ENCODE data around the gene CYSRT1. TPM values are rescaled to one million over a fixed set of nuclear protein-coding genes. Genes with fewer than 3 reads are reported as not detected.
"Not testable (repeated sequence)": the region's sequence is repeated elsewhere in the genome, so short reads cannot be mapped to it uniquely, and the experiment has no call there.

Gene CYSRT1
- total RNA-seq, 1 donor from 2014 or later: 1.4 TPM

DNA sequence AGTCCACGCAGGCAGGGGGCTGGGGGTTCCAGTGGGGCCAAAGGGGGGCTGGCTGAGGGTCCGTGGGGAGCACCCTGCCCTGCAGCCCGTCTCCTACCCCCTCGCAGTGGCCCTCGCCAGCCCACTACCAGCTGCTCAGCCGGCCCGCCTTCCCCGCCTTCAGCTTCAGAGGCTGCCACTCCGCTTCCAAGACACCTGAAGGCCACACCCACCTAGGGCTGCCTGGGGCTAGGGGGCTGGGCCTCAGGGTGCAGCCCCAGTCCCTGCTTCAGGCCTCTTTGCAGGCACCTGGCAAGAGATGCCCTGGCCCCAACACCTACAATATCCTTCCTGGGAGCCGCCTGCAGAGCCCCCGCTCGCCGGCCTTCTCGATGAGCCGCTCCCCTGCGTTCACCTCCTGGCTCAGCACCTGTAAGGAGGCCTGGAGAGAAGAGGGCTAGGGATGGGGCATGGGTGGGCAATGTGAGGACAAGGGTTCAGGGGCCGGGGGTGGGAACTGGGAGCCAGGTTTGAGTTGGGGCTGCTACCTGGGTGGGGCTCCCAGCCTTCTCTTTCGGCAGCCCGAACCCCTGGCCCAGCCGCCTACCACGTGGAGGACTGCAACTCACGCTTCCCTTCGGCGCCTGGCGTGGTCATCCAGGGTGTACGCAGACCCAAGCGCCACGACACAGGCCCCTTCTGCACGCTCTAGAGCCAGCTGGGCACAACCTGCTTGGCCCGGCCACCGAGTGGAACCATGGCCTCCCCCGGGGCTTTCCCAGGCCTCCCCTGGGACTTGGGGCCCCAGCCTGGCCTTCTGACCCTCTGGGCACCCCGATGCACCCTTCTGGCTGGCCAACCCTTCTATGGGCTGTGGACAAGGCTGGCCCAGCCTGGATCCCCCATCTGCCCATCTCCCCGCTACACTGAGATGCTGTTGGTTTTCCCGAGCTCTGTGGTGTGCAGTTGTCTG, 27.9 kb downstream of the CYSRT1 start:
- DNase-seq: no peak

DNA sequence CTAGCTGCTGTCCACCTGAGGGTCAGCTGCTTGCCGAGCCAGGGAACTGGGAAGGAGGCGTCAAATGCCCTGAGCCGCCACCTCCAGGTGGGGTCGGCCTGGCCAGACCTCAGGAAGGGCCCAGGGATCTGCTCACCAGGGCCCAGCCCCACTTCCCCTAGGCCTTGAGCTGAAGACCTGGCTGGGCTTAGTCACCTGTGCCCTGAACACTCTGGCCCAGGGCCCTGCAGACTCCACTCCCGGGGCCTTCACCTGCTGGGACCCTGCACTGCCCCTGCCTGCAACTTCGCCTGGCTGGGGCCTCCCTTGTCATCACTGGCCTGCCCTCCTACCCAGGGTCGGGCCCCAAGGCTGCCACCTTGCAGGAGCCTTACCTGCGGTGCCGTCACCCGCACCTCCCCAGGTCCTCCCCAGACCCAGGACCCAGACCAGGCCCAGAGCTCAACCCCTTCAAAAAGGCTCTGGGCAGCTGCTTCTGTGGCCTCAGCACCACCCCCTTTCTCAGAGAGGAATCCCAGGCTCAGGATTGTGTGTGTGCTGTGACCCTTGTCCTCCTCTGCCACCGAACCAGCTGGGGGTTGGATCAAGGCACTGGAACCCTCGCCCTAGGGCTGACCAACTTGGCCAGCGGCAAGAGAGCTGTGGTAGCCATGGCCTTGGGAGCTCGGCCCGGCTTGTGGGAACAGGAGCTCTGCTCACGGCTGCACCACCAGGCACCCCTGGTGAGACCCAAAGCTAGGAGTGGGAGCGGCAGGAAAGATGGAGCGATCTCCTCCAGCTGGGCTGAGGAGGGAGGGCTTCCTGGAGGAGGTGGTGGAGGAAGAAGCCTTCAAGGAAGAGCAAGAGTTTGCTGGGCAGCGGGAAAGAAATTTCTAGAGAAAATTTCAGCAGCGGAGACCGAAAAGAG, 29.0 kb downstream of the CYSRT1 start:
- DNase-seq: no peak

DNA sequence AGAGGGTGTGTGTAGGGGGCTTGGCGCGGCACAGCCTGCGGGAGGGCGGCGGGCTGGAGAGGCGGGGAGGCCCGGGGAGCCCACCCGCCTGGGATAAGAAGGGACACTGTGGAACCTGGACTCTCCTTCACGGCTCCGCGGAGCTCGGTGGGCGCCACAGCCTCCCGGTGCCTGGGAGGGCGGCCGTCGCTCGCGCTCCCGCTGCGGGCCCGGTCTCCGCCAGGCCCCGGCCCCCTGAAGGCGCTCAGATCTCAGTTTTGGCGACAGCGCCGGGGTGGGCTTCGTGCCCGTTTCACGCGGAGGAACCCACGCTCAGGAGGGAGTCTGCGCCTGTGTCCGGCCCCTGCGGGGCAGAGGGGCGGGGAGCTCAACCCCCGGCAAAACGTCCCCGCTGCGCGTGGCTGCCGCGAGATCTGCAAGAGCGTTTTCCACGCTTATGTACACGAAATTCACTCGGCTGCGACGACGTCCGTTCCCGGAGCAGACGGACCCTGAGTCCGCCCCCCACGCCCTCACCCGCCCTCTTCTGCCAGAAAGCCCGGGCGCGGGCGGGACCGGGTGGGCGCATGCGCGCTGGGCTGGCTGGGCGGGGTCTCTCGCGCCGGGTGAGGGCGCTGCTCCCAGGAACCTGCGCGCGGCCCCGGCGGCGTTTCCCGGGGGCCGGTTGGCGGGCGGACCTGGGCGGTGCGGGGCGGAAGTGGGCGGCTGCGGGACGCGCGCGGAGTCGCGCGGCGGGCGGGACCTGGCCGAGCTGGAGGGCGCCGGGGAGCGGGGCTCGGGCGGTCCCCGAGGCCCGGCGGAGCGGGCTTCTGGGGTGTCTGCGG, 29.9 kb downstream of the CYSRT1 start, which contains the start of gene NELFB:
NELFB (plus strand) TSS at position 704 of the 824 bp plus-strand sequence.
- peak; percentile 82 for DNase-seq

DNA sequence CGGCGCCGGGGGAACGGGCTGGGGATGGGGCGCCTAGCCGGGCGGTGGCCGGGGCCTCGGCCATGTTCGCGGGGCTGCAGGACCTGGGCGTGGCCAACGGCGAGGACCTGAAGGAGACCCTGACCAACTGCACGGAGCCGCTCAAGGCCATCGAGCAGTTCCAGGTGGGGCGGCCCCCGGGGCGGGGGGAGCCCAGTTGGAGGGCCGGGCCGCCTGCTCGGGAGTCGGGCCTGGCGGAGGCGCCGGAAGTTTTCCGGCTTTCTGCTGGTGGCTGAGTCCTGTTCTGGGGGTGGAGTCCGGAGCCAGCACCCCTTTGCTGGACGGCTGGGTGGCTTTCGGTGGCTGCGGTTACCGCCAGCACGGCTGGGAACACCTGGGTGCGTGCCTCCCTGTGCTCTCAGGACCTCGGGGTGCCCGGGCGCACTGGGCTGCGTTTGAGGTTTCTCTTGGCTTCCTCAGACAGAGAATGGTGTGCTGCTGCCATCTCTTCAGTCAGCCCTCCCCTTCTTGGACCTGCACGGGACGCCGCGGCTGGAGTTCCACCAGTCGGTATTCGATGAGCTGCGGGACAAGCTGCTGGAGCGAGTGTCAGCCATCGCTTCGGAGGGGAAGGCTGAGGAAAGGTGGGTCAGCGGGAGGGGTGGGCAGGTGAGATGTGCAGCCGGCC, 30.6 kb downstream of the CYSRT1 start:
- DNase-seq: no peak

DNA sequence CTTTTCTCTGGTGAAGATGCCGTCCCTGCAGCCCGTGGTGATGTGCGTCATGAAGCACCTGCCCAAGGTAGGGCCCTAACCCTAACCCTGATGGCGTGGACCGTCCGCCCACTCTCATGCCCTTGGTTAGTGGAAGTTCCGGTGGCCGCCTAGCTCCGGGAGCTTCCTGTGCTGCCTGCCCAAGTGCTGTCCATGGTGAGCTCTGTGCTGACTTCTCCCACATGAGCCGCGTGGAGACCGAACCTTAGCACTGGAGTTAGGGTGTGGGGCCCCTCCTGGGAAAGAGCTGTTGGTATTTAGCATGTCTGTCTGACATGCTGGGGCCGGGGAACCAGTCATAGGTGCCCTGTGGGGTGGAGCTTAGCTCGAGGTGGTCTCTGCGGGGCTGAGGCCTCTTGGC, 31.4 kb downstream of the CYSRT1 start:
- DNase-seq: no peak

DNA sequence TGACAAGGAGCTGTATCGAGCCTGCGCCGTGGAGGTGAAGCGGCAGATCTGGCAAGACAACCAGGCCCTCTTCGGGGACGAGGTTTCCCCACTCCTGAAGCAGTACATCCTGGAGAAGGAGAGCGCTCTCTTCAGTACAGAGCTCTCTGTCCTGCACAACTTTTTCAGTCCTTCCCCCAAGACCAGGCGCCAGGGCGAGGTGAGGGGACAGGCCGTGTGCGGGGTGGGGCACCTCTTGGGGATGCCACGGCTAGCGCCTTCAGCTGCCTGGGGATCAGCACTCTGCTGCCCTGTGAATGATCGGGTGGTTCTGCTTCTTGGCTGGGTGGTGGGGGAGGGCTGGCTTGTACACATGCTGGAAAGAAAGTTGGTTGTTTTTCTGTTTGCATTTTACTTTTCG, 31.9 kb downstream of the CYSRT1 start:
- no peak for DNase-seq

DNA sequence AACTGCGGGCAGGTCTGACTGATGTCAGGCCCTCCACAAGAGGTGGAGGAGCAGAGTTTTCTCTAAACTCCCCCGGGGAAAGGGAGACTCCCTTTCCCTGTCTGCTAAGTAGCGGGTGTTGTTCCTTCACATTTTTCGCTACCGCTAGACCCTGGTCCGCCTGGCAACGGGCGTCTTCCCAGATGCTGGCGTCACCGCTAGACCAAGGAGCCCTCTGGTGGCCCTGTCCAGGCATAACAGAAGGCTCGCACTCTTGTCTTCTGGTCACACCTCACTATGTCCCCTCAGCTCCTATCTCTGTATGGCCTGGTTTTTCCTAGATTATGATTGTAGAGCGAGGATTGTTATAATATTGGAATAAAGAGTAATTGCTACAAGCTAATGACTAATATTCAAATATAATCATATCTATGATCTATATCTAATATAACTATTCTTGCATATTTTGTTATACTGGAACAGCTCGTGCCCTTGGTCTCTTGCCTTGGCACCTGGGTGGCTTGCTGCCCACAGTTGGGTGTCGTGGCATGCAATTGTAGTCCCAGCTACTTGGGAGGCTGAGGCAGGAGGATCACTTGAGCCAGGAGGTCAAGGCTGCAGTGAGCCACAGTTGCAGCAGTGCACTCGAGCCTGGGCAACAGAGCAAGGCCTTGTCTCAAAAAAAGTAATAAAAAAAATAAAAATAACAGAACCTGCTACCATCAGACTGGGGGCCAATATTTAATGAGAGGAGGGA, 37.4 kb downstream of the CYSRT1 start:
- DNase-seq: not testable (repeated sequence)

DNA sequence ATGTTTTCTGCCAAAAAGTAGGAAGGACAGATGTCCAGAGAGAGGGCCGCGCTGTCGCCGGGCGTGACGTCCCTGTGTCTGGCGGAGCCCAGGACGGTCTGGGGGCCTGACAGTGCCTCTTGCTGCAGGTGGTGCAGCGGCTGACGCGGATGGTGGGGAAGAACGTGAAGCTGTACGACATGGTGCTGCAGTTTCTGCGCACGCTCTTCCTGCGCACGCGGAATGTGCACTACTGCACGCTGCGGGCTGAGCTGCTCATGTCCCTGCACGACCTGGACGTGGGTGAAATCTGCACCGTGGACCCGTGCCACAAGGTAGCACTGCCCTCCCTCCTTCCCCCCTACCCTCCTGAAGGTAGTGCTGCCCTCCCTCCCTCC, 37.9 kb downstream of the CYSRT1 start:
- no peak for DNase-seq

DNA sequence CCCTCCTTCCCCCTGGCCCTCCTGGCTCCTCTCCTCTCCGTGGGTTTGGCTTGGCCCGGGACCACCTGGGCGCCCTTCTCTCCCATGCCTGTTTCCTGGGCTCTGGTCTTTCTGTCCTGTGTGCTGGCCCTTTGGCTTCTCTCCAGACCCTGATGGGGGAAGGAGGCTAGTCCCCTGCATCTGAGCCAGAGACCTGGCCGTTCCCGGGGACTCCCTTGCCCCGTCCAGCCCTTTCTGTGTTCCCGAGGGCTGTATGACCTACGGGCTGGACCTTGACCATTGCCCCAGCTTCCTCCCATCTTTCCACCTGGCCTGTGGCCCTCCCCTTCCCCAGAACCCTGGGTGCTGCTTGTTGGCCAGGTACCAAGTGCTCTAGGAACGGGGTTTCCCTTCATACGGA, 38.5 kb downstream of the CYSRT1 start:
- no peak for DNase-seq

DNA sequence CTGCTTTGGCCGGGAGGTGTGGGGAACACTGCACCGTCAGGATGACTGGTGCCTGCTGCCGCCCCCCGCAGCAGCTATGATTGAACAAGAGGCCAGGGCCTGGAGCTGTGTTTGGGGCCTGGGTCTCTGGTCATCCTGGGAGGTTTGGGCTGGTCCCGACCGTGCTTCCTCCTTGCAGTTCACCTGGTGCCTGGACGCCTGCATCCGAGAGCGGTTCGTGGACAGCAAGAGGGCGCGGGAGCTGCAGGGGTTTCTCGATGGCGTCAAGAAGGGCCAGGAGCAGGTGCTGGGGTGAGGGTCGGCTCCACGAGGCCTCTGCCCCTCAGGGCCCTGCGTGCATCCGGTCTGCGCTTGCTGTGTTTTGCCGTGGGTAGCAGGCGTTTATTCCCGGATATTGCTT, 39.1 kb downstream of the CYSRT1 start:
- DNase-seq: no peak

DNA sequence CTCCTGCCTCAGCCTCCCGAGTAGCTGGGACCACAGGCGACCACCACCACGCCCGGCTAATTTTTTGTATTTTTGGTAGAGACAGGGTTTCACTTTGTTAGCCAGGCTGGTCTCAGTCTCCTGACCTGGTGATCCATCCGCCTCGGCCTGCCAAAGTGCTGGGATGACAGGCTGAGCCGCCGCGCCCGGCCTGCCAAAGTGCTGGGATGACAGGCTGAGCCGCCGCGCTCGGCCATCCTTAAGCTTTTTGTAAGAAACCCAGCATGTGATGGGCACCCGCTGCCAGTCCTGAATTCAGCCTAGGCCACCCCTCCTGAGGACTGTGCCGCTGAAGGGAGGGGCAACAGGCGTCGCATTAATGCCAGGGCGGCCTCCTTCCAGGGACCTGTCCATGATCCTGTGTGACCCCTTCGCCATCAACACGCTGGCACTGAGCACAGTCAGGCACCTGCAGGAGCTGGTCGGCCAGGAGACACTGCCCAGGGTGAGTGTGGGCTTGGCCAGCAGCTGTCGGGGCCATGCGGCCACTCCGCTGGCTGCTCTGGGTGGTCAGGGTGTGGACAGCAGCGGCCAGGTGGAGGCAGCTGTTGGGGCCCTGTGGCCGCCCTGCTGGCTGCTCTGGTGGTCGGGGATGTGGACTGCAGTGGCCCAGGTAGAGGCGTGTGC, 40.7 kb downstream of the CYSRT1 start:
- DNase-seq: no peak

DNA sequence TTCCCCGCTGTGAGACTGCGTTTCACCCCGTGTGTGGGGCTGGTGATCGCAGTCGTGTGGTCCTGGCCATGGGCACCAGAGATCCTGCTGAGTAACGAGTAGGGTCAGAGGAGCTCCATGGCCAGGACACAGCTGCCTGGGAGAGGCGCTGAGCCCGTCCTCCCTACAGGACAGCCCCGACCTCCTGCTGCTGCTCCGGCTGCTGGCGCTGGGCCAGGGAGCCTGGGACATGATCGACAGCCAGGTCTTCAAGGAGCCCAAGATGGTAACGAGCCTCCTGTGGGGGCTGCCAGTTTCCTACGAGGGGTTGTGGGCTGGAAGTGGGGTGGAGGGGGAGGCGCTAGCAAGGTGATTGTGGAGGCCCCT, 41.2 kb downstream of the CYSRT1 start:
- DNase-seq: no peak

DNA sequence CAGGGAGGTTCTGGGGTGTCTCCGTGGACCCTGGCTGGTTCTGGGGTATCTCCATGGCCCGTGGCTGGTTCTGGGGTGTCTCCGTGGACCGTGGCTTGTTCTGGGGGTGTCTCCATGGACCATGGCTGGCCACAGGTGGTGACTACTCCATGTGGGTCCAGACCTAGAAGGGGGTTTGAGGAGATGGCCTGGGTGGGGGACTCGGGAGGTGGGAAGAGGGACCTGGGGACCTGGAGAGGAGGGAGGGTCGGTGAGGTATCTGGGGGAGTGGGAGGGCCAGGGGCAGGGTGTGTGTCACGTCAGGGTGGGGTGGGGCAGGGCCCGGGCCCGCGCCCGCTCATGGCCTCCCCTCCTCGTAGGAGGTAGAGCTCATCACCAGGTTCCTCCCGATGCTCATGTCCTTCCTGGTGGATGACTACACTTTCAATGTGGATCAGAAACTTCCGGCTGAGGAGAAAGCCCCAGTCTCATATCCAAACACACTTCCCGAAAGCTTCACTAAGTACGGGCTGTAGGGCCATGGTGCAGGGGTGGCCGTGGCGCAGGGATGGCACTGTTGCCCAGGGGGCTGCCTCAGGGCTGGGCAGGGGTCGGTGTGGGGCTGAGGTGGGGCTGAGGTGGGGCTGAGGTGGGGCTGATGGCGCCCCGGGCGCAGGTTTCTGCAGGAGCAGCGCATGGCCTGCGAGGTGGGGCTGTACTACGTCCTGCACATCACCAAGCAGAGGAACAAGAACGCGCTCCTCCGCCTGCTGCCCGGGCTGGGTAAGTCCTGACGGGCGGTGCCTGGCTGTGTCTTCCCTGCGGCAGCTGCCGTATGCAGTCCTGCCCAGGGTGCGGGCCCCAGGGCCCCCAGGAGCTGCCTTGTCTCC, 41.8 kb downstream of the CYSRT1 start:
- DNase-seq: no peak

DNA sequence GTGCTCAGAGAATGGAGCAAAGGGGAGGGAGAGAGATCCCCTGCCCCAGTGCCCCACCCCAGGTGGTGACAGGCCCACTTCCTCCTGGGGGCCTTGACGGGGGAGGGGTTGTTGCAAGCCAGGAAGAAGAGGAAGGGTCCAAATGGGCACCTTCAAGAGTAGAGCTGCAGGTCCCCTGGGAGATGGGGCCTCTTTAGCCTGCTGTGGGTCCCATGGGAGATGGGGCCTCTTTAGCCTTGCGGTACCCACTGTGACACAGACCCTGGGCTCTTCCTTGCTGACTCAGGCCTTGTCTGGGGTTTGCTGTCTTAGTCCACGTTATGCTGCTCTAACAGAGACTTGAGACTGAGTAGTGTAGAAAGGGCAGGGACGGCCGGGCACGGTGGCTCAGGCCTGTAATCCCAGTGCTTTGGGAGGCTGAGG, 43.0 kb downstream of the CYSRT1 start:
- DNase-seq: no peak

DNA sequence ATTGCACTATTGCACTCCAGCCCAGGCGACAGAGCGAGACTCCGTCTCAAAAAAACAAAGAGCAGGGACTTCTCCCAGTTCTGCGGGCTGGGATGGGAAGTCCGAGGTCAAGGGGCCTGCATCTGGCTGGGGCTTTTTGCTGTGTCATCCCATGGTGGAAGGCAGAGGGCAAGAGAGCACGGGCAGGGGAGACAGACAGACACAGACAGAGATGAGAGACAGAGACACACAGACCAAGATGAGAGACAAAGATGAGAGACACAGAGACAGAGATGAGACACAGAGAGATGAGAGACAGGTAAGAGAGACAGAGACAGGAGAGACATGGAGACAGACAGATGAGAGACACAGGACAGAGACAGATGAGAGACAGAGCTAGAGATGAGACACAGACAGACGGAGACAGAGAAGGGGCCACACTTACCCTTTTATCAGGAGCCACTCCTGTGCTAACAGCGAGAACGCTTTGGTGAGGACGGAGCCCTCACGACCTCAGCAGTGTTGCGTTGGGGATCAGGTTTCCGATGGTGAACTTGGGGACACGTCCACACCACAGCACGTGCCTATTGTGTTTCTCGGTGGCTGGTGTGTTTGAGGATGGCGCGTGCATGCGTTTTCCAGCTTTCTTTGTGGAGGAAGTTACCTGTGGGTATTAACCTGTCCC, 43.7 kb downstream of the CYSRT1 start:
- DNase-seq: no peak

DNA sequence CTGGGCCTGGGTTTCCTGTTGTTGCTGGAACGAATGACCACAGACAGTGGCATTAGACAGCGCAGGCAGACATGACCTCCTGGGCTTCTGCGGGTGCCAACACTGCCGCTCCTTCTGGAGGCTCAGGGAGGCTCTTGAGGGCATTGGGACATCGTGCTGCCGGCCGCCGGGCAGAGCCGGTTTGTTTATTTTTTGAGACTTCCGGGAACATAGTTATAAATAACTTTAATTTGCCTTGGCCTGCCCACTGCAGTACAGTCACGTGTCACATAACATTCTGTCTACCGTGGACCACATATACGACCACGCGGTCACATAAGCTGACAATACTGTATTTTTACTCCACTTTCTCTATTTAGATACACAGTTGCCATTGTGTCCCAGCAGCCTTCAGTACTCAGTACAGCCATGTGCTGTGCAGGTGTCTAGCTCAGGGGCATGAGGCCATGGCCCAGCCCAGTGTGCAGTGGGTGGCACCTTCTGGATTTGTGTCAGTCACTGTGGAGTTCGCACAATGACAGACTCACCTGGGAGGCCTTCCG, 44.3 kb downstream of the CYSRT1 start:
- no peak for DNase-seq

DNA sequence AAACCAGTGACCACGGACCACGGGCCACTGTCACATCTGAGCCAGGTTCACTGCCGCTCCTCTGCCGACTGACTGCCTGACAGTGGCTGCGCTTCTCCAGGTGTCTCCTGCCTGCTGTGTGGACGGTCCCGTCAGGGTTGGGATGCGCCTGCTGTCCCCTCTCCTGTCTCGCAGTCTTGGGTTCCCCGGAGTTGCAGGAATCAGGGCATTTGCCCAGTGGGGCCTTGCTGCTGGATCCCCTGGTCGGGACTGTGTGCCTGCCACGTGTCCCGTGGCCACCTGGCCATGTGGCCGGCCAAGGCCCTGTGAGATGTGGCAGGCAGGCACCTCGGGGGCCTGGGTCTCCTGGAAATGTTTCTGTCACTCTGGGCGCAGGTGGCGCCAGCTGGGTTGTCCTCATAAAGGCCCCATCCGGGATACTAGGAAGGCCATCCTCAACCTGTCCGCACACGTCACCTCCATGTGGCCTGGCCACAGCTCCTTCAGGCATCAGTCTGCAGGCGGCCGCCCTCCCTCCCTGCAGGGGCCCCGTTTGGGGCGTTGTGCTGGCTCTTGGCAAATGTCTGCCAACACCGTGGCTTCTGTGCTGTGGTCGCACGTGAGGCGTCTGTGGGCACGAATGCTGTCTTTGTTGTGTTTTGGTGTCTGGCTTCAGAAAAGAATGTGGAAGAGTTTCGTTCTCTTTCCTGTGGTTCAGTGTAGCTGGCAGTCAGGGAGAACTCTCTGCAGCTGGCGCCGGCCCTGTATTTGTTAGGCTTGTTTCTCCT, 46.1 kb downstream of the CYSRT1 start:
- no peak for DNase-seq

DNA sequence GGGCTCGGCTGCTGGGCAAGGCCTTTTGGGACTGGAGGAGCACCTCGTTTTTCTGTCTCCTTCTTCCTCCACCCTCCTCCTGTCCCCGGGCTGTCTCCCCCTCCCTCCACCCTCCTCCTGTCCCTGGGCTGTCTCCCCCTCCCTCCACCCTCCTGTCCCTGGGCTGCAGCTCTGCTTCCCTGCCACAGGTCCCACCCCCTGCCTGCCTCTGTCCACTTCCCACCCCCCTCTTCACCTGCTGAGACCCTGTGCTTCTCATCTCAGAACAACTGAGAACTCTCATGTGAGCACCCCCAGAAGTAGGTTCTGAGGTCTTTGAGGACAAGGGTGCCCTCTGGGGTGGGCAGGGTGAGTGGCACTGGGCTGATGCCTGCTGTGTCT, 46.7 kb downstream of the CYSRT1 start:
- DNase-seq: no peak
